OCI-LY3 (cell line): Measurements from ENCODE around the gene DOCK10.

ENCODE experiments used
- CTCF ChIP-seq: fragments of 200-600, 300-600 bp; sonication (generic); IDR thresholded peaks from 2 replicates; pipeline ENCODE4 v1.5.1; 2014; ENCODE audit warnings: antibody characterized with exemption, low read length, low read depth
- EZH2phosphoT487 ChIP-seq: fragments of 200-600 bp; shearing (Covaris generic); IDR thresholded peaks from 2 replicates; pipeline ENCODE4 v1.6.1; 2018; ENCODE audit warnings: antibody characterized with exemption, mixed run types, low read depth

- TF ChIP-seq CTCF (no peak), EZH2phosphoT487 (no peak)
Observed at GRCh38 chr2:224786848-224787247, 255.4 kb downstream of the DOCK10 start.
